Thyroid gland (tissue), 4 donors: Measurements from ENCODE around the gene CELSR3. TPM values are rescaled to one million over a fixed set of nuclear protein-coding genes. Genes with fewer than 3 reads are reported as not detected.

Experiments used
- DNase-seq, 2 donors: peaks; one replicate each; pipeline ENCODE4 v3.0.0-alpha.2; 2019
- H3K27ac ChIP-seq, 3 donors: fragments of 200-600 bp; sonication (generic); 1 replicate in 2 of 3; 2 replicates in 1 of 3; pipeline ENCODE4 v1.5.1; 2016 to 2019; ENCODE audit warnings: mild to moderate bottlenecking in 1 of 3, moderate library complexity in 1 of 3
- H3K27me3 ChIP-seq: fragments of 200-600 bp; sonication (generic); one replicate; pipeline ENCODE4 v1.5.1; 2019
- H3K36me3 ChIP-seq, 2 donors: fragments of 200-600 bp; sonication (generic); one replicate each; pipeline ENCODE4 v1.5.1; 2016 to 2019
- H3K4me1 ChIP-seq, 2 donors: fragments of 200-600 bp; sonication (generic); one replicate each; pipeline ENCODE4 v1.5.1; 2017 to 2019
- H3K4me3 ChIP-seq, 3 donors: fragments of 200-600 bp; sonication (generic); replicated peaks in 1 of 3; 1 replicate in 2 of 3; 2 replicates in 1 of 3; pipeline ENCODE4 v1.5.1; 2016; ENCODE audit warnings: mild to moderate bottlenecking in 1 of 3
- H3K9me3 ChIP-seq: fragments of 200-600 bp; sonication (generic); one replicate; pipeline ENCODE4 v1.5.1; 2017
- CTCF ChIP-seq, 6 experiments: fragments of 200-600 bp in 3 of 6; fragments of 450-650 bp in 3 of 6; sonication (generic) in 3 of 6; IDR thresholded peaks; one replicate each; pipeline ENCODE4 v1.5.1; 2016 to 2019; ENCODE audit warnings: antibody characterized with exemption in 6 of 6, mild to moderate bottlenecking in 2 of 6, inconsistent platforms in 1 of 6, moderate library complexity in 1 of 6
- POLR2A ChIP-seq, 2 donors: fragments of 450-650 bp; IDR thresholded peaks; one replicate each; pipeline ENCODE4 v1.6.1; 2017; ENCODE audit warnings: antibody characterized with exemption in 2 of 2, mild to moderate bottlenecking in 2 of 2, moderate library complexity in 1 of 2
- WGBS, 2 donors: methylation state at CpG; one replicate each; pipeline ENCODE4 v1.1.5; 2017; 5-methylcytosine and 5-hydroxymethylcytosine counted together
- intact Hi-C: fragments of 100-400 bp; cut with DNase I; formaldehyde crosslinking; loops from one replicate; pipeline ENCODE4 v1.15.1; 2023
- total RNA-seq, 4 donors: library from RNA; depleted of rRNA; stranded (reverse); fragments of >200 nt; gene quantifications; one replicate each; pipeline ENCODE4 v1.2.3, GENCODE V29; 2016

Gene CELSR3
- total RNA-seq, 4 donors from 2014 or later, result 0.54 to 1.7 (median 1.0) TPM

- Histone ChIP-seq H3K9me3 (no peaks in the 10 kb centered on the region), H3K27me3 (no peaks in the 10 kb centered on the region), H3K36me3 (peaks cover 0 to 1% of the 10 kb centered on the region in 2 donors), H3K4me3 (no peak overlapping the region), H3K27ac (no peak overlapping the region), H3K4me1 (peaks cover 5 to 12% of the 10 kb centered on the region in 2 donors)
- intact Hi-C loops, result no loop called here
- TF ChIP-seq CTCF (IDR thresholded peaks at IDR 0.05) (no peak), POLR2A (IDR thresholded peaks at IDR 0.05) (no peak)
- WGBS, 2 donors, result 93 to 94% methylated on average over 19 of the region's 21 CpGs
- DNase-seq, result no peak
Measured at GRCh38 chr3:48592519-48593087, 70.1 kb downstream of the CELSR3 start.

- intact Hi-C loops, result no loop called here
- 91 to 92% methylated on average over 12 to 16 of the region's 22 CpGs for WGBS, 2 donors
- Histone ChIP-seq H3K36me3 (no peaks in the 10 kb centered on the region), H3K9me3 (no peaks in the 10 kb centered on the region), H3K4me3 (no peak overlapping the region), H3K27ac (no peak overlapping the region), H3K27me3 (no peaks in the 10 kb centered on the region), H3K4me1 (peaks cover 5 to 12% of the 10 kb centered on the region in 2 donors)
- TF ChIP-seq CTCF (IDR thresholded peaks at IDR 0.05) (no peak), POLR2A (IDR thresholded peaks at IDR 0.05) (no peak)
- no peak for DNase-seq
Measured at GRCh38 chr3:48591886-48592518, 70.7 kb downstream of the CELSR3 start.

- no peaks in the 10 kb centered on the region for H3K9me3 ChIP-seq
- intact Hi-C loops, result no loop called here
- no peak overlapping the region for H3K4me3 ChIP-seq
- TF ChIP-seq CTCF (IDR thresholded peaks at IDR 0.05) (no peak), POLR2A (IDR thresholded peaks at IDR 0.05) (no peak)
- H3K36me3 ChIP-seq, result no peaks in the 10 kb centered on the region
- 83 to 94% methylated on average over 3 to 10 of the region's 14 CpGs for WGBS, 2 donors
- peaks cover 5 to 12% of the 10 kb centered on the region in 2 donors for H3K4me1 ChIP-seq
- no peak for DNase-seq
- no peaks in the 10 kb centered on the region for H3K27me3 ChIP-seq
- H3K27ac ChIP-seq, result no peak overlapping the region
Measured at GRCh38 chr3:48591436-48591835, 71.2 kb downstream of the CELSR3 start.

GRCh38 chr3:48588230-48588629, 74.5 kb downstream of the CELSR3 start:
- no peaks in the 10 kb centered on the region for H3K4me1 ChIP-seq
- 46 to 52% methylated on average over 13 to 15 of the region's 15 CpGs for WGBS, 2 donors
- no peak overlapping the region for H3K4me3 ChIP-seq
- H3K27ac ChIP-seq, result no peak overlapping the region
- intact Hi-C loops, result no loop called here
- no peaks in the 10 kb centered on the region for H3K36me3 ChIP-seq
- TF ChIP-seq POLR2A (IDR thresholded peaks at IDR 0.05) (no peak), CTCF (IDR thresholded peaks at IDR 0.05) (no peak)
- H3K9me3 ChIP-seq, result no peaks in the 10 kb centered on the region
- DNase-seq, result no peak
- no peaks in the 10 kb centered on the region for H3K27me3 ChIP-seq

- 62 to 74% methylated on average over 9 to 11 of the region's 11 CpGs for WGBS, 2 donors
- TF ChIP-seq POLR2A (IDR thresholded peaks at IDR 0.05), result no peak
- TF ChIP-seq CTCF (IDR thresholded peaks at IDR 0.05), result no peak
- no peaks in the 10 kb centered on the region for H3K27me3 ChIP-seq
- intact Hi-C loops, result no loop called here
- no peaks in the 10 kb centered on the region for H3K36me3 ChIP-seq
- no peak overlapping the region for H3K4me3 ChIP-seq
- no peaks in the 10 kb centered on the region for H3K9me3 ChIP-seq
- H3K27ac ChIP-seq, result no peak overlapping the region
- DNase-seq, result no peak
- no peaks in the 10 kb centered on the region for H3K4me1 ChIP-seq
Measured at GRCh38 chr3:48587686-48588085, 75.0 kb downstream of the CELSR3 start.
